Breast epithelium (tissue), 3 donors: ENCODE results near the gene CDH16.

Source experiments
- CTCF ChIP-seq, 3 donors: fragments of 450-650 bp; IDR thresholded peaks; one replicate each; pipeline ENCODE4 v1.5.1; 2016 to 2017; ENCODE audit warnings: antibody characterized with exemption in 3 of 3, mild to moderate bottlenecking in 3 of 3, moderate library complexity in 3 of 3
- POLR2A ChIP-seq: fragments of 450-650 bp; IDR thresholded peaks from one replicate; pipeline ENCODE4 v1.6.1; 2016; ENCODE audit warnings: antibody characterized with exemption, mild to moderate bottlenecking, moderate library complexity
- POLR2AphosphoS5 ChIP-seq, 3 donors: sonication (generic); formaldehyde crosslinking; IDR thresholded peaks; one replicate each; pipeline ENCODE4 v1.6.1; 2017; ENCODE audit warnings: antibody characterized with exemption in 3 of 3

DNA sequence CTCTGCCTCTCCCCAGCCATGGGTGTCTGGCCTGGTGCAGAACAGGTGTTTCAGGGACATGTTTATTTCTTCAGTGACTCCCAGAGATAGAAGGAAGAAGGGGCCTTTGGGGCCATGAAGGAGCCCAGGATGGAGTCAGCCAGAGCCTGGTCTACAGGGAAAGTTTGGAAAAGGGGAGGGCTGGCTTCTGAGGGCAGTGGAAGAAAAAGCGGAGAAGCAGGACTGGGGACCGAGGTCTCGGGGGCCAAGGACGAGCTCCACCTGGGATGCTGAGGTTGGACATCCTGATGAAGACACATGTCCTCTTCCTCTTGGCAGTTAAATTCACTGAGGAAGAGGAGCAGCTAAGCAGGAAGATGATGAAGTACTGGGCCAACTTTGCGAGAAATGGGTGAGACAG lies 24.3 kb upstream of the CDH16 start:
- no peak for TF ChIP-seq POLR2A
- no peak for TF ChIP-seq CTCF (IDR thresholded peaks at IDR 0.05)
- TF ChIP-seq POLR2AphosphoS5 (IDR thresholded peaks at IDR 0.05), result no peak
